Measurements from ENCODE around the gene USP34.
"Not testable (repeated sequence)": the region's sequence is repeated elsewhere in the genome, so short reads cannot be mapped to it uniquely, and the experiment has no call there.

DNA sequence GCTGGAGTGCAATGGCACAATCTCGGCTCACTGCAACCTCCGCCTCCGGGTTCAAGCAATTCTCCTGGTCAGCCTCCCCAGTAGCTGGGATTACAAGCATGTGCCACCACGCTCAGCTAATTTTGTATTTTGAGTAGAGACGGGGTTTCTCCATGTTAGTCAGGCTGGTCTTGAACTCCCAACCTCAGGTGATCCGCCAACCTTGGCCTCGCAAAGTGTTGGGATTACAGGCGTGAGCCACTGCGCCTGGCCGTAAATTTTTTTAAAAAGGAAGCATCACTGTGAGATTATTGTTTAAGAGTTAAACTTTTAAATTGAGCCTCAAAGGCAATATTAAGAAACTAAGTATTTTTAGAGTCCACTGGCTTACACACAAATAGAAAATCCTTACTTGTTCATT, 2.7 kb downstream of the USP34 start:
- not testable (repeated sequence) for TF ChIP-seq POLR2A (IDR thresholded peaks at IDR 0.05; ENCODE audit: extremely low read depth, insufficient read length)
- TF ChIP-seq, protein P1, sequence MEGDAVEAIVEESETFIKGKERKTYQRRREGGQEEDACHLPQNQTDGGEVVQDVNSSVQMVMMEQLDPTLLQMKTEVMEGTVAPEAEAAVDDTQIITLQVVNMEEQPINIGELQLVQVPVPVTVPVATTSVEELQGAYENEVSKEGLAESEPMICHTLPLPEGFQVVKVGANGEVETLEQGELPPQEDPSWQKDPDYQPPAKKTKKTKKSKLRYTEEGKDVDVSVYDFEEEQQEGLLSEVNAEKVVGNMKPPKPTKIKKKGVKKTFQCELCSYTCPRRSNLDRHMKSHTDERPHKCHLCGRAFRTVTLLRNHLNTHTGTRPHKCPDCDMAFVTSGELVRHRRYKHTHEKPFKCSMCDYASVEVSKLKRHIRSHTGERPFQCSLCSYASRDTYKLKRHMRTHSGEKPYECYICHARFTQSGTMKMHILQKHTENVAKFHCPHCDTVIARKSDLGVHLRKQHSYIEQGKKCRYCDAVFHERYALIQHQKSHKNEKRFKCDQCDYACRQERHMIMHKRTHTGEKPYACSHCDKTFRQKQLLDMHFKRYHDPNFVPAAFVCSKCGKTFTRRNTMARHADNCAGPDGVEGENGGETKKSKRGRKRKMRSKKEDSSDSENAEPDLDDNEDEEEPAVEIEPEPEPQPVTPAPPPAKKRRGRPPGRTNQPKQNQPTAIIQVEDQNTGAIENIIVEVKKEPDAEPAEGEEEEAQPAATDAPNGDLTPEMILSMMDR (IDR thresholded peaks at IDR 0.05; ENCODE audit: low read depth, low read length) = not testable (repeated sequence)
- TF ChIP-seq, protein P2, sequence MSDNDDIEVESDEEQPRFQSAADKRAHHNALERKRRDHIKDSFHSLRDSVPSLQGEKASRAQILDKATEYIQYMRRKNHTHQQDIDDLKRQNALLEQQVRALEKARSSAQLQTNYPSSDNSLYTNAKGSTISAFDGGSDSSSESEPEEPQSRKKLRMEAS (IDR thresholded peaks at IDR 0.05; ENCODE audit: low read depth, low read length) = not testable (repeated sequence)

Data from NB4 (cell line).